ENCODE data around the gene MAK.
"Not testable (repeated sequence)": the region's sequence is repeated elsewhere in the genome, so short reads cannot be mapped to it uniquely, and the experiment has no call there.

GRCh38 chr6:10720960-10721849 is 117.1 kb downstream of the MAK start:
- TF ChIP-seq CTCF, POLR2A, POLR2AphosphoS5 (IDR thresholded peaks at IDR 0.05): not testable (repeated sequence)
